GM18907 (cell line): ENCODE measurements around the gene JARID2.
A peak's percentile ranks its signal among the peaks of the same experiment; 100 is the strongest.

Experiments used
- ATAC-seq: cut with Tn5 transposase; IDR thresholded peaks from one replicate; pipeline ENCODE4 v1.9.1; 2021; ENCODE audit warnings: mild to moderate bottlenecking, moderate library complexity; ENCODE audit not compliant: unreplicated experiment

The JARID2 gene

DNA sequence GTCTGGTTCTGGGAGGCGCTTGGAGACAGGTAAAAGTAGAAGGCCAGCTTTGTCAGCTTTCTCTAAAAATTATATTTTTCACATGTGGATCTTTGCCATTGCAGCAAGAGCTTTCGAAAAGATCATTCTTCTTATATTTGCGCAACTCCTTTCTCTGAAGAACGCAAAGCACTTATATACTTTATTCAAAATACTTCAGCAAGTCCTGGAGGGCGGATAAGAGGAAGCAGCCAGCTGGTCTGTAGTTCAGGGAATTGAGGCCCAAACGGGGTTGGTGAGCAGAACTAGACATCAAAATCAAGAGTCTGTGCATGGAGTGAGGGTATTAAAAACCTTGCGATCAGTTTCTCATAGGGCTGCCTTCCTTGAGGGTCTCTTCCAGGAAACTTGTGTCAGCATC lies 234.7 kb downstream of the JARID2 start:
- no peak for ATAC-seq

DNA sequence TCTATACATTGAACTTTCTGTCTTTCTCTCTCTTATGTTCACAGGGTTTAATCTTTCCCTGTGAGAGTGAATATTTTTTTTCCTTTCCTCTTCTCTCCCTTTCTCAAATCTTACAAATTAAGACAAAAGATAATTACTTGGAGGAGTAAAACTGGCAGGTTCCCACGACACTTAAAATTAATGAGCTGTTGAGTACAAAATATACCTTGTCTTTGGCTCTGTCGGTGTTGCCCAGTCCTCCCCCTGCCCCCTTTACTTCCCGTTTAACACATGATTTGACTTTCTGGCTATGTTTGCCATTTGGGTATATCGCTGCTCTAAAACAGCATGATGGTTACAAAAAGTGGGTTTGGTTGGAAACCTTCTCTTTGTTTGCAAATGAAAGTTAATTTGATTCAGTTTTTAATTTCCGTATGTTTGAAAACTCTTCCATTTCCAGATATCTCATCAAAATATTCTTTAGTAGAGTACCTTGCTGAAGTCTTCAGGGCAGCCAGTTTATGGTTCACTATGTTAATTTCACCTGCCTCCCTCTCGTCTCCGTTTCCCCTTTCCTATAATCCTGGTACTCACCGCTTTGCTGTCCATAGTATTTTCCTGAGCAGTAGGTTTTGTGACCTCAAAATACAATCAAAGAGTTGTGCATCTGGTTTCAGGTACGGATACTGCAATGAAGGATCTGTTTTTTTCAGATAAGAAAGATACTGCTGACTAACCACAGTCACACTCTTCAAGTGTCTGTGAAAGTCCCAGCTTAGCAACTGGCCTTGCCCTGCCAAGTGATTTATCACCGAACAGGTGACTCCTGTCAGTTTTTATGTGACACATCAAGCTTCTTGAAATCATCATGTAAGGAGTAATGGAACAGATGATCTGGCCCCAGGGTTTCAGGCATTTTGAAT lies 235.8 kb downstream of the JARID2 start:
- no peak for ATAC-seq

GRCh38 chr6:15483060-15483459 lies 237.2 kb downstream of the JARID2 start:
- ATAC-seq = no peak

DNA sequence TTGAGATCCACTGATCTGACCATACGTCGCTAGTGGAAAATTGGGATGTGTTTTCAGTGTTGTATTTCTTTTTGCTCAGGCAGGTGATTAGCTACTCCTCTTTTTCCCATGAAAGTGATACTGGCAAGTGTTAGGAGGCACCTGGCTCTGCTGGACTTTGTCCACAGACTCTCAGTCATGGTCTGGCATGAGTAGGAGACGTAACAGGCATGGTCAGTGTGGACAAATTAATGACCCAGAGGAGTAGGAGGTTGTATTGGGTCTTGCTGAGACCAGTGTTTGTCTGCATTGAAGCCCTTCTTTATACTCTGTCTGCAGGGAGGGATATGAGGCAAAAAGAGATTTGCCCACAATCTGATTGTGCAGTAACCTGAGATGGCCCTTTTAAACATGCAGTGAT lies 238.3 kb downstream of the JARID2 start:
- ATAC-seq = no peak

DNA sequence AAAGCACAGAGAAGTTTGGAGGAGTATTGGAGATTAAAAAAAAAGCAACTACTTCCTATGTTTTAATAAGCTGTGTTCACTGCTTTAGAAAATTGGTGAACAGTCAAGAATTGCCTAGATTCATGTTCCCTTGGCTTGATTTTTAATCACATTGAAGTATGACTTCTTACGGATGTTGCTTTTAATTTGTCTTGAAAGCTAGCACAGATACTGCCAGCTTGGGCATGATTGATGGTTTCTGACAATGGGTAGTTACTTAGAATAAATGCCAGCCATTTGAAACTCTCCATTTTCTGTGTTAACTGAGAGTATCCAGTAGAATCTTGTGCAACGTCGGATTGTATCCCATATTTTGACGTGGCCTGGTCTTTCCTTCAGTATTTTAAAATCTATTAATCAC lies 239.0 kb downstream of the JARID2 start:
- ATAC-seq = no peak

GRCh38 chr6:15485936-15486335 lies 240.1 kb downstream of the JARID2 start:
- ATAC-seq = no peak

DNA sequence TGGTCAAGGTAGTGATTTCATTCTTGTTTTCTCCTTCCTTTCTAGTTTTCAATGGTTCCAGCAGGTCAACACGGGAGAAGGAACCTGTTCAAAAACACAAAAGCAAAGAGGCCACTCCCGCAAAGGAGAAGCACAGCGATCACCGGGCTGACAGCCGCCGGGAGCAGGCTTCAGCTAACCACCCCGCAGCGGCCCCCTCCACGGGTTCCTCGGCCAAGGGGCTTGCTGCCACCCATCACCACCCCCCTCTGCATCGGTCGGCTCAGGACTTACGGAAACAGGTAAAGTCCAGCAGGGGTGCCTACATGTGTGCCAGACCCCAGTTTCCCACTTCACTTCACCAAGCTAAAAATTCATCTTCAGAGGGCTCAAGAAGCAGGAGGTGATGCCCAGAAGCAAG lies 241.4 kb downstream of the JARID2 start:
- no peak for ATAC-seq

DNA sequence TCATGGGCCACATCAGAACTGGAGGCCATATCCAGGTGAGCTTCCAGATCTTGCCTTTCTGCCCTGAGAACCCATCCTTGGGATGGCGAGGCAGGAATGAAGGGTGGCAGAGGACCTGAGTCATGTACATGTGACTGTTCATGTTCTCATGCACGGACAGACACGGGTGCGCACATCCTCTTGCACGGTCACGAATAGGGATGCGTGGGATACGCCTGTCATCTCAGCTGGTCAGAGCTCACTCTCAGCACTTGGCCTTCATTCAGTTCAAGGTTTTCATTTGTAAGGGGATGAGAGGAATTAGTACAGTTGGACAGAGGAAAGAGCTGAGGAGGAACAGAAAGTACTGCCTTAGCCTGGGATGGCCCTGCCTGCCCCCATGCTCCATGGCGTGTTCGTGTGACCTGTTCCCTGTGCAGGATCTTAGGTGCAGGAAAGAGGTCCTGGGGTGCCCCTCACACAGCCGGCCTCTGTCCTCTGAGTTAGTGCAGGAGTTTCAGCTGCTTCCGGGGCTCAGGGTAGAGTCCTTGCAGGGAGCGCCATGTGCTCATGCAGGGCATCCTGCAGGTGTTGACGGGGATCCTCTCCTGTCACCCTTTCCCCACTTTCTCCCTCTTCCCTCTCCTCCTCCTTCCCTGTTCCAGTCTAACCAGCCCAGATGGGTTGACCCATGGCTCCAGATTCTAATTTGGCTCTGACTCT lies 243.5 kb downstream of the JARID2 start:
- ATAC-seq = no peak

DNA sequence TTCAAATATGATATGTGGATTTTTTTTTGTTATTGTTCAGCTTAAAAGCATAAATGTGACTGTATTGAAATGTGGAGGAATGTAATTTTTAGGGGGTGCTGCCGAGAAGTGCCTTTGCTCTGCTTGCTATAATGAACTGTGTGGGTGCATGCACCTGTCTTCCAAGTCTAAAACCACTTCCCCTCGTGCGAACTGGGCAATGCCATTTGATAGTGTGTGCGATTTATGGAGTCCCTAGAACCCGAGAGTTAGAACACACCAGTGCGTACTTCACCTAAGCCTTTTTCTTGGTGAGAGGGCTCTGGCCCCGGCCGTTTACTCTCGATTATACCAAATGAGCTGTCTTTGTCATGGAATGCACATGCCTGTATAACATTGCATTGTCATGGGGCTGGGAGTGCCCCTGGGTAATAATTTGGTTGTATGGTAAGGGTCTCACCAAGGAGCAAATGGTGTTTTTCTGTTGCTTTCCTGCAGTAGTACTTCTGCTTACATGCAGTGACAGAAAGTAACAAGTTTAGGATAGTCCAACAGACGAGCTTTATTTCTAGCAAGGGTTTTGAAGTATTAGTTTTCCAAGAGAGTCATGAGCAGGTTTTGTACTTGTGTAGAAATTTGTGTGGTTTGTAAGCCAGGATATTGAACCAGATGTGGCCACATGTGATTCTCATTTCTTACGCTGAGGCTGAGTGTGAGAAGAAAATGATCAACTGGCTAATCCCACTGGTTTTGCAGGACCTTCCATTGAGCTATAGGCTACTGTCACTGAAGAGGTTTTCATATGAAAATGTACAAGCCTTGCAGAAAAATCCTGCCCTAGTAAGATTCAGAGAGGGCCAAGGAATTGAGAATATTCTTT lies 244.6 kb downstream of the JARID2 start:
- no peak for ATAC-seq

- peak; percentile 48 for ATAC-seq
Observed at GRCh38 chr6:15491255-15491985, 245.6 kb downstream of the JARID2 start.

DNA sequence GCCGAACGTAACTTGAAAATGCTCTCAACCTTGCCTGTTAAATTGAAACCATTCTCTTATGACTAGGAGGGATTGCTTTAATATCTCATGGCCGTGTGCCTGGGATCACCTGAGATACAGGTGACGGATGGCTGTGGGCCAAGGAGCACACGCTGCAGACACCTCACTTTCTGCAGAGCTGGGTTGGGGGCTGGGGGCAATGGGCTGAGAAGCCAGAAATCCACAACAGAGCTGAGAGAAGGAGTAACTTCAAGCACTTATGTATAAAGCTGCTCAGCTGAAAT lies 246.1 kb downstream of the JARID2 start:
- ATAC-seq = no peak

GRCh38 chr6:15493437-15494168 lies 247.7 kb downstream of the JARID2 start:
- no peak for ATAC-seq

DNA sequence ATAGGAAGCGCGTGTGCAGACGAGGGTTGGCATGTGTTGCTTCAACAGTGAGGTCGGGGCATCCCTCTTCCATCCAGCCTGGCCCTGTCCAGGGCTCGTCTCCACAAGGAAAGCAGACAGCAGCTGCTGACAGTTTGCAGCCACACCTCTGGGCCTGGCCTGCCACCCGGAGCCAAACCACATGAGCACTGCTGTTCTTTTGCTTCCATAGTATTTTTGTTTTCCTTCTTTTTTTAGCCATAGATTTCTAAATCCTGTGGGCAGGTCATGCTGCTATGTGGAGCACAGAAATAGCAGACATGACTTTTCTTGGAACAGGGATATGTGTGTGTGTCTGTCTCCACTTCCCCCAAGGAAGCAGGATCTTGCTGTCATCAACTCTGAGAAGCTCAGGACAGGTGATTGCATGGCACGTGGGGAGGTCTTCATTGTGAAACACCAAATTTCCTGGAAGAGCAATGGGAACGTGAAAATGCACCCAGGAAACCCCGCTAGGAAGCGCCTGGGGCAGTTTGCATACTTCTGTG lies 249.6 kb downstream of the JARID2 start:
- no peak for ATAC-seq

- ATAC-seq = no peak
Observed at GRCh38 chr6:15496345-15497131, 250.7 kb downstream of the JARID2 start.

DNA sequence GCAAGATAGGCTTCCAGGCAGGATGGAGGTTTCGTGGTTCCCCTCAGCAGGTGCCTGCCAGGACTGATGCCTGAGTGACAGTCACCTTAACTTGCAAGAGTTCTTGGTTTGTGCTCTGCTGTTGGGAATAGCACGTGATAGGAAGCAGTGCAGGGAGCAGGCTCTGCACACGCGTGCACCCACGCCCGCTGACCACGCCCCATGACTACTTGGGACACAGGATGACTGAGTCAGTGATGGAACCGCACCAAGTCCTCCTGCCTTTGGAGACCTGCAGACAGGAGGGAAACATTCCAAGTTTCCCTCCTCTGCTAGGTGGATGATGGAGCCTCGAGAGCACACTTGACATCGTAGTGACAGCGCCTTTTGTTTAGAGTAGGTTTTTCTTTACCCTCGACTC lies 252.8 kb downstream of the JARID2 start:
- ATAC-seq = no peak

DNA sequence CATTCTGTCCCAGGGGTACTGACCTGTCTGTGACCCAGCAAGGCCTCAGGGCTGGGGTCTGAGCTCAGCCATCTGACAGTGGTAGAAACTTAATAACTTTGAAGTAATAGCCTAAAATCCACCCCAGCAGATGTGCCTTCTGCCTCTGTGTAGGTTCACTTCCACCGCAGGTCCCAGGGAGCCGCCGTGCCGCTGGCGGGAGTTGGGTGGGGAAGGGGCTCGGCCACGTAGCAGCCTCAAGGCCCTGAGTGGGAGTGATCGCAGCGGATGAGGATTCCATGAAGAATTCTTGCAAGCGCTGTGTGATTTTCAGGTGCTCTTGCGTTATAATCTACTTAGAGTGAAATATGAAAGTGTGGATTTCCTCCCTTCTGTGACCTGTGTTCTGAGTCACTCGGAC lies 253.3 kb downstream of the JARID2 start:
- no peak for ATAC-seq

DNA sequence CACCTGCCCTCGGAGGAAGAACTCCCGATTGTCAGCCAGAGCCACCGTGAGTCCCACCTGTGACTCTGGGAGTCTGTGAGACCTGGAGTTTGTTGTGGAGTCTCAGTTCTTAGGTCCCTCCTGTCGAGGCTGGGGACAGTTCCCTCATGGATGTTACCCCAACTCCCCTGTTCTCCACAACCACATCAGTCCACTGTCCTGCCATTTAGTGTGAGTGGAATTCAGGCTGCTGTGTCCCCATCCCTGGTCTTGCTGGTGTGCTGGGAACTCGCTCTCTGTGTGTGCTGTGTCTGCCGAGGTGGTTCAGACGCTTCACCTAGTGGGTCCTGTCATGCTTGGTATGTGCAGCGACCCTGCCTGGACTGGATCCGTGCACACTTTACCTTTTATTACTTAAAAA lies 253.7 kb downstream of the JARID2 start:
- no peak for ATAC-seq

DNA sequence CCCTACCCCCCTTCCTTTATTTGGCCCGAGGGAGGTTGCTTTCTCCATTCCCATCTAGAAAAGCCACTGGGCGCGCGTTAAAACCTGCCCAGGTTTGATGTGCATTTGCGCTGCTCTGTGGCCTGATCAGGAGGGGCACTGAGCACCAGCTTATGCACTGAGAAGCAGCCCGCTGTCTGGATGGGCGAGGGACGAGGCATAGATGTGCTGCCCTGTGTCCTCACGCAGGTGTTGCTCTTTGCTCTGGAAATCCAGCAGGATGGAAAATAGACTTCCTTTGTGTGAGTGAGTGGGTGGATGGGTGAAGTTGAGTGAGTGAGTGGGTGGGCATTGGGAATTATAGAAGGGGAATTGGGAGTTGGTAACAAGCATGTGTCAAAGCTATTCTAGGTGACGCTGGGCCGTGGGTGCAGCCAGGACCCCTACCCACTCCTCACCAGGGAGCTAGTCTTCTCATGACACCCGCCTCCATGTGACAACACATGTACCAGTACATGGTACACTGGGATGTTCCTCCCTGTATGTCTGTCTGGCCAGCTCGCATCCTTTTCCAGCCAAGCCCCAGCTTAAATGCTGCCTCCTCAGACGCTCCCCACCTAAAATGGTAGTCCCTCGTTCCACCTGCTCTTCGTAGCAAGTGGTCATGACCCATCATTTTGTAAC lies 254.3 kb downstream of the JARID2 start:
- ATAC-seq = no peak
